Stimulated activated CD4-positive, alpha-beta T cell treated with anti-CD3 and anti-CD28 coated beads, Interleukin-1b, Interleukin-23, amount 100 ng/mL, for 48 hours (primary cell): Measurements from ENCODE around the gene GABRR3.

ENCODE experiments used
- DNase-seq: peaks from one replicate; pipeline ENCODE4 v3.0.0-alpha.2; 2020

GABRR3 gene

GRCh38 chr3:97954228-97954827, 80.8 kb downstream of the GABRR3 start:
- no peak for DNase-seq

GRCh38 chr3:97952872-97953271, 82.2 kb downstream of the GABRR3 start:
- DNase-seq = no peak

GRCh38 chr3:97952280-97952679, 82.8 kb downstream of the GABRR3 start:
- no peak for DNase-seq

GRCh38 chr3:97950360-97950759, 84.8 kb downstream of the GABRR3 start:
- no peak for DNase-seq

GRCh38 chr3:97949743-97950142, 85.4 kb downstream of the GABRR3 start:
- no peak for DNase-seq

- no peak for DNase-seq
Measured at GRCh38 chr3:97949110-97949485, 86.0 kb downstream of the GABRR3 start.

- no peak for DNase-seq
Measured at GRCh38 chr3:97948351-97949109, 86.6 kb downstream of the GABRR3 start.

GRCh38 chr3:97942801-97943546, 92.1 kb downstream of the GABRR3 start:
- DNase-seq = no peak

GRCh38 chr3:97940034-97940433, 95.1 kb downstream of the GABRR3 start:
- no peak for DNase-seq

- DNase-seq = no peak
Measured at GRCh38 chr3:97939401-97939800, 95.7 kb downstream of the GABRR3 start.

GRCh38 chr3:97938444-97938843, 96.7 kb downstream of the GABRR3 start:
- DNase-seq = no peak

GRCh38 chr3:97937205-97937604, 97.9 kb downstream of the GABRR3 start:
- DNase-seq = no peak

- no peak for DNase-seq
Measured at GRCh38 chr3:97935842-97936241, 99.3 kb downstream of the GABRR3 start.
